ENCODE results near the gene PDCD5.

The PDCD5 gene

DNA sequence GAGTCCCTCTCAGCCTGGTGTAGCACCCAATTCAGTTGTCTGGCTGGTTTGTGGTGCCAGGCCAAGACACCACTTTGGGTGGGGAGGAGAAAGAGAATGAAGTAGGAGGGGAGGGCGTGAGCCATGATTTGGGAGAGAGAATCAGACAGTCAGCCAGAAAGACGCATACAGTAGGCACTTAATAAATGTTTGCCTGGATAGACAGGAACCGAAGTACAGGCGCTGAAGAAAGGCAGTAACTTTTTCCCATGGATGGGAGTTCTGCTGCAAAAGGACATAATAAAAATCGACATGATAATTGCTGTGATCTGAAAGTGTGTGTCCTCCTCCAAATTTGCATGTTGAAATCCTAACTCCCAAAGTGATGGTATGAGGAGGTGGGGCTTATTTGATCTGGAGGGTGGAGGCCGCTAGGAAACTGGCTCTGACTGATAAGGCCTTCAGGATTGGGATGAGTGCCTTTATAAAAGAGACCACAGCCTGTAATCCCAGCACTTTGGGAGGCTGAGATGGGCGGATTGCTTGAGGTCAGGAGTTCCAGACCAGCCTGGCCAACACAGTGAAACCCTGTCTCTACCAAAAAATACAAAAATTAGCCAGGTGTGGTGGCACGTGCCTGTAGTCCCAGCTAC lies 38.4 kb upstream of the PDCD5 start:
- H3K36me3 ChIP-seq, result no peaks in the 10 kb centered on the region
- DNase-seq, result no peak
- H3K9me3 ChIP-seq (ENCODE audit: severe bottlenecking), result no peaks in the 10 kb centered on the region
- no peak for TF ChIP-seq CTCF (IDR thresholded peaks at IDR 0.05; ENCODE audit: low read depth, low read length)
- H3K4me3 ChIP-seq (ENCODE audit: low read depth, low read length), result no peak overlapping the region
- no peaks in the 10 kb centered on the region for H3K27me3 ChIP-seq (ENCODE audit: insufficient read depth, low read depth, severe bottlenecking)
- H3K27ac ChIP-seq, result no peak overlapping the region

GRCh38 chr19:32543115-32543900 lies 37.7 kb upstream of the PDCD5 start:
- Histone ChIP-seq H3K36me3 (no peaks in the 10 kb centered on the region), H3K9me3 (ENCODE audit: severe bottlenecking) (no peaks in the 10 kb centered on the region), H3K27ac (no peak overlapping the region), H3K27me3 (ENCODE audit: insufficient read depth, low read depth, severe bottlenecking) (no peaks in the 10 kb centered on the region), H3K4me3 (ENCODE audit: low read depth, low read length) (no peak overlapping the region)
- DNase-seq, result peak; percentile 15
- no peak for TF ChIP-seq CTCF (IDR thresholded peaks at IDR 0.05; ENCODE audit: low read depth, low read length)

DNA sequence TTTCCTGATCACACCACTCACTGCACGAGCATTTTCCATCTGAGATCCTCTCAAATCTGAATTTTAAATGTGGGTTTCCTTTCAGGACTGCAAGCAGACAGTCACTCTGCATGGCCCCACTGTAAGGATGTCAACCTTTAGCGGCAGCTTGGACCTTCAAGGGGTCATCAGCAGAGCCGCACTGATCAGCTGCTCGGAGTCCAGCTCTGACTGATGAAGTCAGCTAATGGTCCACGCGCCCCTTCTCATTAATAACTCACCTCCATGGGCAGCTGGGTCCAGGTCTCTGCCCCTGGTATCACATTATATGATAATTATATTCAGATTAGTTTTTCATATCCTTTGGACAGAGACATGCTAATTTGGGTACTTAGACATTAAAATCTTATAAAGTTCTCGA lies 36.1 kb upstream of the PDCD5 start:
- no peak overlapping the region for H3K27ac ChIP-seq
- H3K27me3 ChIP-seq (ENCODE audit: insufficient read depth, low read depth, severe bottlenecking), result no peaks in the 10 kb centered on the region
- no peak for TF ChIP-seq CTCF (IDR thresholded peaks at IDR 0.05; ENCODE audit: low read depth, low read length)
- no peaks in the 10 kb centered on the region for H3K36me3 ChIP-seq
- no peak for DNase-seq
- H3K9me3 ChIP-seq (ENCODE audit: severe bottlenecking), result no peaks in the 10 kb centered on the region
- no peak overlapping the region for H3K4me3 ChIP-seq (ENCODE audit: low read depth, low read length)

DNA sequence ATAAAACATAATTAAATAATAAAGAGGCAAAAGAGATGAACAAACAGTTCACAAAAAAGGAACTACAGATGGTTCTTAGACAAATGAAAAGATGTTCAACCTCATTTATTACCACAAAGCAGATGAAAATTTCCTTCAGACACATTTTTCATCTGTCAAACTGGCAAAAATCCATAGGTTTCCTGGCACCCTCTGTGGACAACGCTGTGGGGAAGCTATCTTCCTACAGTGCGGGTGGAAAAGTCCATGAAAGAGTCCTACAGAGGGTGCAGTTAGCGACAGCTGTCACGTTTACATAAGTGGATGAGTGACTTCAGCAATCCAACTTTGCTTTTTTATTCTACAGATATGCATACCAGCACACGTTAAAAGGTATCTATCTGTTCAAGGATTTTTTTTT lies 30.3 kb upstream of the PDCD5 start:
- Histone ChIP-seq H3K9me3 (ENCODE audit: severe bottlenecking) (no peaks in the 10 kb centered on the region), H3K27me3 (ENCODE audit: insufficient read depth, low read depth, severe bottlenecking) (no peaks in the 10 kb centered on the region), H3K36me3 (no peaks in the 10 kb centered on the region), H3K27ac (no peak overlapping the region), H3K4me3 (ENCODE audit: low read depth, low read length) (no peak overlapping the region)
- no peak for DNase-seq
- TF ChIP-seq CTCF (IDR thresholded peaks at IDR 0.05; ENCODE audit: low read depth, low read length), result no peak

GRCh38 chr19:32555786-32556185 lies 25.2 kb upstream of the PDCD5 start:
- TF ChIP-seq CTCF (IDR thresholded peaks at IDR 0.05; ENCODE audit: low read depth, low read length), result no peak
- H3K36me3 ChIP-seq, result no peaks in the 10 kb centered on the region
- no peak overlapping the region for H3K4me3 ChIP-seq (ENCODE audit: low read depth, low read length)
- no peak for DNase-seq
- H3K27me3 ChIP-seq (ENCODE audit: insufficient read depth, low read depth, severe bottlenecking), result no peaks in the 10 kb centered on the region
- H3K9me3 ChIP-seq (ENCODE audit: severe bottlenecking), result no peaks in the 10 kb centered on the region
- H3K27ac ChIP-seq, result no peak overlapping the region

Measured in WERI-Rb-1 (cell line).